Measurements from ENCODE around the gene ZFP91.

Gene ZFP91

GRCh38 chr11:58608331-58608730 is 29.5 kb downstream of the ZFP91 start:
- no peak overlapping the region for H2AFZ ChIP-seq
- no peaks in the 10 kb centered on the region for H3K4me1 ChIP-seq
- no peaks in the 10 kb centered on the region for H3K36me3 ChIP-seq (ENCODE audit: control insufficient read depth, insufficient read depth, low read length)
- peaks cover 6% of the 10 kb centered on the region for H3K79me2 ChIP-seq
- H3K4me3 ChIP-seq (ENCODE audit: low read depth, low read length) = no peak overlapping the region
- no peak overlapping the region for H3K4me2 ChIP-seq (ENCODE audit: low read length)
- H3K27ac ChIP-seq = no peak overlapping the region
- TF ChIP-seq CTCF (IDR thresholded peaks at IDR 0.05) = no peak
- no peak overlapping the region for H3K9ac ChIP-seq
- H3K27me3 ChIP-seq (ENCODE audit: control insufficient read depth, insufficient read depth, low read length) = no peaks in the 10 kb centered on the region
- no peaks in the 10 kb centered on the region for H3K9me3 ChIP-seq (ENCODE audit: control insufficient read depth, low read length)

- H3K4me2 ChIP-seq (ENCODE audit: low read length) = no peak overlapping the region
- H3K79me2 ChIP-seq = no peaks in the 10 kb centered on the region
- no peak overlapping the region for H3K27ac ChIP-seq
- no peaks in the 10 kb centered on the region for H3K9me3 ChIP-seq (ENCODE audit: control insufficient read depth, low read length)
- TF ChIP-seq CTCF (IDR thresholded peaks at IDR 0.05) = no peak
- H3K9ac ChIP-seq = no peak overlapping the region
- H2AFZ ChIP-seq = no peak overlapping the region
- H3K27me3 ChIP-seq (ENCODE audit: control insufficient read depth, insufficient read depth, low read length) = no peaks in the 10 kb centered on the region
- no peaks in the 10 kb centered on the region for H3K4me1 ChIP-seq
- no peaks in the 10 kb centered on the region for H3K36me3 ChIP-seq (ENCODE audit: control insufficient read depth, insufficient read depth, low read length)
- H3K4me3 ChIP-seq (ENCODE audit: low read depth, low read length) = no peak overlapping the region
These were observed 30.9 kb downstream of the ZFP91 start for GRCh38 chr11:58609723-58610122.

GRCh38 chr11:58613228-58613627 is 34.4 kb downstream of the ZFP91 start:
- no peak overlapping the region for H3K27ac ChIP-seq
- no peaks in the 10 kb centered on the region for H3K27me3 ChIP-seq (ENCODE audit: control insufficient read depth, insufficient read depth, low read length)
- no peak overlapping the region for H2AFZ ChIP-seq
- H3K36me3 ChIP-seq (ENCODE audit: control insufficient read depth, insufficient read depth, low read length) = no peaks in the 10 kb centered on the region
- H3K4me2 ChIP-seq (ENCODE audit: low read length) = no peak overlapping the region
- no peaks in the 10 kb centered on the region for H3K79me2 ChIP-seq
- H3K9me3 ChIP-seq (ENCODE audit: control insufficient read depth, low read length) = no peaks in the 10 kb centered on the region
- no peak for TF ChIP-seq CTCF (IDR thresholded peaks at IDR 0.05)
- H3K4me3 ChIP-seq (ENCODE audit: low read depth, low read length) = no peak overlapping the region
- no peaks in the 10 kb centered on the region for H3K4me1 ChIP-seq
- no peak overlapping the region for H3K9ac ChIP-seq

- Histone ChIP-seq H3K9me3 (ENCODE audit: control insufficient read depth, low read length) (no peaks in the 10 kb centered on the region), H2AFZ (no peak overlapping the region), H3K27me3 (ENCODE audit: control insufficient read depth, insufficient read depth, low read length) (no peaks in the 10 kb centered on the region), H3K27ac (no peak overlapping the region), H3K9ac (no peak overlapping the region), H3K36me3 (ENCODE audit: control insufficient read depth, insufficient read depth, low read length) (no peaks in the 10 kb centered on the region), H3K79me2 (no peaks in the 10 kb centered on the region), H3K4me1 (no peaks in the 10 kb centered on the region), H3K4me2 (ENCODE audit: low read length) (no peak overlapping the region), H3K4me3 (ENCODE audit: low read depth, low read length) (no peak overlapping the region)
- no peak for TF ChIP-seq CTCF (IDR thresholded peaks at IDR 0.05)
These were observed 36.7 kb downstream of the ZFP91 start for GRCh38 chr11:58615559-58615958.

- no peak for TF ChIP-seq CTCF (IDR thresholded peaks at IDR 0.05)
- Histone ChIP-seq H3K4me1 (no peaks in the 10 kb centered on the region), H3K4me2 (ENCODE audit: low read length) (no peak overlapping the region), H3K9ac (no peak overlapping the region), H3K27me3 (ENCODE audit: control insufficient read depth, insufficient read depth, low read length) (no peaks in the 10 kb centered on the region), H3K27ac (no peak overlapping the region), H3K36me3 (ENCODE audit: control insufficient read depth, insufficient read depth, low read length) (no peaks in the 10 kb centered on the region), H2AFZ (no peak overlapping the region), H3K4me3 (ENCODE audit: low read depth, low read length) (no peak overlapping the region), H3K79me2 (no peaks in the 10 kb centered on the region), H3K9me3 (ENCODE audit: control insufficient read depth, low read length) (no peaks in the 10 kb centered on the region)
These were observed 37.7 kb downstream of the ZFP91 start for GRCh38 chr11:58616594-58616993.

Measured in parathyroid adenoma (tissue), 2 donors.